Astrocyte of the spinal cord (primary cell): ENCODE results near the gene RDX.
A peak's percentile ranks its signal among the peaks of the same experiment; 100 is the strongest.
"Not testable (repeated sequence)": the region's sequence is repeated elsewhere in the genome, so short reads cannot be mapped to it uniquely, and the experiment has no call there.

Experiments
- DNase-seq: peaks from one replicate; pipeline ENCODE4 v3.0.0; 2011; ENCODE audit warnings: low read depth, low spot score
- H3K4me3 ChIP-seq: 2 replicates; pipeline ENCODE4 v1.5.1; 2011; ENCODE audit warnings: low read depth, mild to moderate bottlenecking, low read length, moderate library complexity
- CTCF ChIP-seq: IDR thresholded peaks from 2 replicates; pipeline ENCODE4 v1.5.1; 2012; ENCODE audit warnings: low read depth, mild to moderate bottlenecking, low read length, inconsistent platforms
- in situ Hi-C: cut with HindIII; loops from 2 replicates; pipeline ENCODE4 v1.10.0; 2017; ENCODE audit warnings: low sequenced_read_pairs

Gene RDX

GRCh38 chr11:110308071-110308470, 11.7 kb upstream of the RDX start:
- H3K4me3 ChIP-seq: no peak overlapping the region
- TF ChIP-seq CTCF: no peak
- in situ Hi-C loops: no loop called here
- DNase-seq: no peak

GRCh38 chr11:110306019-110306388, 9.6 kb upstream of the RDX start:
- in situ Hi-C loops, DNase-seq: not testable (repeated sequence)

DNA sequence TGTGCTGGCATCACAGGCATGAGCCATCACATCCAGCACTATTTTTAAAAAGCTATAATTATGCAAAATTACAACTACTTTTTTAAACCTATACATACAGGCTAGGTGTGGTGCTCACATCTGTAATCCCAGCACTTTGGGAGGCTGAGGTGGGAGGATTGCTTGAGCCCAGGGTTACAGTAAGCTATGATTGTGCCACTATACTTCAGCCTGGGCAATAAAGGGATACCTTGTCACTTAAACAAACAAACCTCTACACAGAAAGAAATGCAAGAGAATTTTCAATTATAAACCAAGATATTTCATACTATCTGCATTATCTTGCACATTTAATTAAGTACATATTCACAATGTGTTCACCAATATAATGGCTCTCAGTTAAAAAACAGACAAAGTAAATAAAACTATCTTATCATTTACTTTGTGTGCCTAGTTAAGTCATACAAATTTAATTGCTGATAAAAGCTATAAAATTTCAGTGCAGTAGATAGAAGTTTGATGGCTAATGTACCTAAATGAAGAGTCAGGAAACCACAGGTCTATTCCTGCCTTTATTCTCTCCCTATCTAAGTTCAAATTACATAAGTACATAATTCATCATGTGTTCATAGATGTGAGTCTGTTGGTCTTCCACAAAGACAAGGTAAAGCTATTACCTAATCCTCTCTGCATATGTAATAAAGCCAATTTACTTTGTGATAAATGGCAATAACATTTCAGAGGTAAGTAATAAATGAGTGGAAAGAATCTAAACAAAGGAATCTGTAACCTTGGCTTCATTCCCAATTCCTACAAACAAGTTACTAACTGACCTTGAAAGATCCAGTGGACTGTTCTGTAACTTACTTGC, 9.0 kb upstream of the RDX start:
- peak; percentile 26 for DNase-seq
- in situ Hi-C loops: no loop called here
- TF ChIP-seq CTCF: no peak
- no peak overlapping the region for H3K4me3 ChIP-seq

More at GRCh38 chr11:110306019-110306388, 9.6 kb upstream of the RDX start:
- not testable (repeated sequence) for H3K4me3 ChIP-seq

- in situ Hi-C loops: no loop called here
- no peak for DNase-seq
- no peak for TF ChIP-seq CTCF
- no peak overlapping the region for H3K4me3 ChIP-seq
Measured at GRCh38 chr11:110303414-110303826, 7.0 kb upstream of the RDX start.

- no peak for TF ChIP-seq CTCF
- in situ Hi-C loops: no loop called here
- H3K4me3 ChIP-seq: no peak overlapping the region
- DNase-seq: no peak
Measured at GRCh38 chr11:110301577-110301976, 5.2 kb upstream of the RDX start.

DNA sequence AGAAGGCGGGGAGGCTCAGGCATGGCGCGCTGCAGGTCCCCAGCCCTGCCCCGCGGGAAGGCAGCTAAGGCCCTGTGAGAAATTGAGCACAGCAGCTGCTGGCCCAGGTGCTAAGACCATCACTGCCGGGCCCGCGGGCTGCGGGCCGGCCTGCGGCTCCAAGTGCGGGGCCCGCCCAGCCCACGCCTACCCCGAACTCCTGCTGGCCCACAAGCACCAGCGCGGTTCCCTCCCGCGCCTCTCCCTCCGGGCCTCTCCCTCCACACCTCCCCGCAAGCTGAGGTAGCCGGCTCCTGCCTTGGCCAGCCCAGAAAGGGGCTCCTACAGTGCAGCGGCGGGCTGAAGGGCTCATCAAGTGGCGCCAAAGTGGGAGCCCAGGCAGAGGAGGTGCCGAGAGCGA, 4.6 kb upstream of the RDX start:
- in situ Hi-C loops: no loop called here
- H3K4me3 ChIP-seq: no peak overlapping the region
- TF ChIP-seq CTCF: no peak
- no peak for DNase-seq

DNA sequence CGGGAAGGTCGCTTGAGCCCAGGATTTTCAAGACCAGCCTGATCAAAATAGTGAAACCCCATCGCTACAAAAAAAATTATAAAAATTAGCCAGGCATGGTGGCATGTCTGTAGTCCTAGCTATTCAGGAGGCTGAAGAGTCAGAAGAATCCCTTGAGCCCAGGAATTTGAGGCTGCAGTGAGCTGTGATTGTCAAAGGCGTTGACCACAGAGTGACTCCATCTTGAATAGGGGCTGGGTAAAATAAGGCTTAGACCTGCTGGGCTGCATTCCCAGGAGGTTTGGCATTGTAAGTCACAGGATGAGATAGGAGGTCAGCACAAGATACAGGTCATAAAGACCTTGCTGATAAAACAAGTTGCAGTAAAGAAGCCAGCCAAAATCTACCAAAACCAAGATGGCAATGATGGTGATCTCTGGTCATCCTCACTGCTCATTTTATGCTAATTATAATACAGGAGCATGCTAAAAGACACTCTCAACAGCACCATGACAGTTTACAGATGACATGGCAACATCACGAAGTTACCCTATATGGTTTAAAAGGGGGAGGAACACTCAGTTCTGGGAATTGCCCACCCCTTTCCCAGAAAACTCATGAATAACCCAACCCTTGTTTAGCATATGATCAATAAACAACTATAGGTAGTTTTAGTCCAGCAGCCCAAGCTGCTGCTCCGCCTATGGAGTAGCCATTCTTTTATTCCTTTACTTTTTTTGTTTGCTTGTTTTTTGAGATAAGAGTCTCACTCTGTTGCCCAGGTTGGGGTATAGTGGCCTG, 2.8 kb upstream of the RDX start:
- TF ChIP-seq CTCF: no peak
- no peak for DNase-seq
- no peak overlapping the region for H3K4me3 ChIP-seq
- in situ Hi-C loops: no loop called here
